ENCODE data around the gene TAPBP. TPM values are rescaled to one million over a fixed set of nuclear protein-coding genes. Genes with fewer than 3 reads are reported as not detected.

TAPBP gene
- total and polyA plus RNA-seq, 9 of the 15 experiments (the other 6 are each of a cell fraction or from before 2014, with no cell fraction given), result 5.6 to 74.0 (median 22.3) TPM

DNA sequence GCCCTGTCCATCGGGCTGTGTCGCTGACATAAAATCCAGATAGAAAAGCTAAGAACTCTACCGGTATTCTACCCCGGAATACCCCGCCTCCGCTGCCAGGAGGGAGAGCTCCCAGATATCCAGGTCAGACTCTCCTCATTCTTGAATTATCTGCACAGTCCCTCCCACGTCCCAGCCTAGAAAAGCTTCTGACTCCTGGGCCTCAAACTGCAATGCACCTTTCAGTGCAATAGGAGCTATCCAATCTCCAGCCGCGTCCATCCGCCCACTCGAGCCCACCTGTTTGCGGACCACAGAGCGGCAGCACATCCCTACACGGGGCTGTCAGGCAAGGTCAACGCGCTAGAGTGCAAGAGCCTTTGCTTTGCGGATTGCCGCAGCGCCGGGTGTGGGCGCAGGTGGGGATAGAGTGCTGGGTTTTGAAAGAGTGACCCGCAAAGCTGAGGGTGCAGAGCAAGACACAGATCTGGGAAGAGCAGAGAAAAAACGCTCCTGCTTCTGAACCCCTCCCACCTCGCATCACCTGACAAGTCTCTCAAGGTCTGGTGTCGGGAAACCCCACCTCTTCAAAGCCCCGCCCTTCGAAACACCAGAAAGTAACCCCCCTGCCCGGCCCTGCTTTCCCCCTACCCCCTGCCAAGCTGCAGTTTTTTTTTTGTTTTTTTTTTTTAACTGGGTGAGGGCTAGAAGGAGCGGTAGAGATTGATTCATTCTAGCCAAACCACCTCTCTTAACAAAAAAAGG is 1.3 kb downstream of the TAPBP start (continued):
- TF ChIP-seq ESRRB (CRISPR knock-in tag; IDR thresholded peaks at IDR 0.05; ENCODE audit: borderline replicate concordance) (no peak), ARID2 (IDR thresholded peaks at IDR 0.05) (0 out of 2 replicates have a peak, but pooled peaks have one; percentile 7), ZNF780A (CRISPR knock-in tag; IDR thresholded peaks at IDR 0.05) (no peak), ZFPM2 (CRISPR knock-in tag; IDR thresholded peaks at IDR 0.05) (no peak), ZNF232 (CRISPR knock-in tag; IDR thresholded peaks at IDR 0.05) (no peak), CBX8 (IDR thresholded peaks at IDR 0.05; ENCODE audit: borderline replicate concordance, extremely low read depth, low read depth, low read length, poor library complexity, severe bottlenecking) (no peak), ZNF584 (CRISPR knock-in tag; IDR thresholded peaks at IDR 0.05; ENCODE audit: low read depth) (no peak), GABPA (tag; conservative IDR thresholded peaks at IDR 0.05; ENCODE audit: low read depth) (no peak), NR0B1 (IDR thresholded peaks at IDR 0.05; ENCODE audit: partially characterized antibody) (no peak), ATF6 (CRISPR knock-in tag; IDR thresholded peaks at IDR 0.05) (0 out of 2 replicates have a peak, but pooled peaks have one; percentile 45), ZNF134 (CRISPR knock-in tag; conservative IDR thresholded peaks at IDR 0.05) (no peak), KHSRP (IDR thresholded peaks at IDR 0.05) (no peak), CTCF (IDR thresholded peaks at IDR 0.05 in 2 of 3, conservative IDR thresholded peaks at IDR 0.05 in 1 of 3; ENCODE audit: insufficient read depth in 2 of 3, low read depth in 1 of 3, low read length in 3 of 3) (peak in 2 of 3 experiments; percentile 28 to 61; a peak in 2 of 6 replicates), TAF7 (tag; IDR thresholded peaks at IDR 0.05) (no peak), MEIS2 (IDR thresholded peaks at IDR 0.05; ENCODE audit: partially characterized antibody) (peak; percentile 8), ETV1 (tag; conservative IDR thresholded peaks at IDR 0.05; ENCODE audit: low read depth) (no peak), ARID1B (IDR thresholded peaks at IDR 0.05) (0 out of 2 replicates have a peak, but pooled peaks have one; percentile 21), PHB2 (IDR thresholded peaks at IDR 0.05; ENCODE audit: low read depth) (no peak), TBL1XR1 (IDR thresholded peaks at IDR 0.05; ENCODE audit: low read length in 2 of 2) (no peak), XRCC4 (IDR thresholded peaks at IDR 0.05; ENCODE audit: extremely low read depth, insufficient read depth, insufficient read length) (no peak)
- TF ChIP-seq, protein P1, sequence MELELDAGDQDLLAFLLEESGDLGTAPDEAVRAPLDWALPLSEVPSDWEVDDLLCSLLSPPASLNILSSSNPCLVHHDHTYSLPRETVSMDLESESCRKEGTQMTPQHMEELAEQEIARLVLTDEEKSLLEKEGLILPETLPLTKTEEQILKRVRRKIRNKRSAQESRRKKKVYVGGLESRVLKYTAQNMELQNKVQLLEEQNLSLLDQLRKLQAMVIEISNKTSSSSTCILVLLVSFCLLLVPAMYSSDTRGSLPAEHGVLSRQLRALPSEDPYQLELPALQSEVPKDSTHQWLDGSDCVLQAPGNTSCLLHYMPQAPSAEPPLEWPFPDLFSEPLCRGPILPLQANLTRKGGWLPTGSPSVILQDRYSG (tag; conservative IDR thresholded peaks at IDR 0.05; ENCODE audit: low read depth), result no peak

Data from K562 (cell line).